WTC11 (cell line): ENCODE results near the gene SCAF11. TPM values are rescaled to one million over a fixed set of nuclear protein-coding genes. Genes with fewer than 3 reads are reported as not detected.
A peak's percentile ranks its signal among the peaks of the same experiment; 100 is the strongest.

Source experiments
- ATAC-seq: fragments of 200-7000 bp; cut with Tn5 transposase; 2 replicates; pipeline ENCODE4 v1.10.0; 2021; ENCODE audit warnings: mild to moderate bottlenecking, moderate library complexity
- CTCF ChIA-PET: fragments of 300-600 bp; sonication (Branson Sonifier 250); formaldehyde crosslinking; loops from one replicate; lab custom pipeline; 2021; ENCODE audit warnings: antibody characterized with exemption; lab: Charles Lee
- POLR2A ChIA-PET: fragments of 350-600 bp; sonication (Branson Sonifier 250); formaldehyde crosslinking; loops from one replicate; lab custom pipeline; 2021; ENCODE audit warnings: antibody characterized with exemption; lab: Charles Lee
- DNase-seq: peaks from one replicate; pipeline ENCODE4 v3.0.0; 2021; ENCODE audit warnings: low spot score
- H3K27ac Mint-ChIP-seq: 2 replicates; pipeline ENCODE4 v1.8.0; 2021; ENCODE audit warnings: mixed read lengths
- H3K27me3 Mint-ChIP-seq: 2 replicates; pipeline ENCODE4 v1.8.0; 2021; ENCODE audit warnings: low read depth, mild to moderate bottlenecking, moderate library complexity, mixed read lengths
- H3K36me3 Mint-ChIP-seq: 2 replicates; pipeline ENCODE4 v1.8.0; 2021; ENCODE audit warnings: mixed read lengths
- H3K4me1 Mint-ChIP-seq: 2 replicates; pipeline ENCODE4 v1.8.0; 2022; ENCODE audit warnings: mixed read lengths
- H3K4me3 Mint-ChIP-seq: 2 replicates; pipeline ENCODE4 v1.8.0; 2021; ENCODE audit warnings: mild to moderate bottlenecking, moderate library complexity, mixed read lengths
- H3K9me3 Mint-ChIP-seq: 2 replicates; pipeline ENCODE4 v1.8.0; 2021; ENCODE audit warnings: mixed read lengths
- ATF2 ChIP-seq: sonication (generic); formaldehyde crosslinking; IDR thresholded peaks from 2 replicates; pipeline ENCODE4 v1.8.1; 2022; ENCODE audit warnings: low read depth, missing genetic modification reagents, borderline replicate concordance
- CBFB ChIP-seq: sonication (generic); formaldehyde crosslinking; IDR thresholded peaks from 2 replicates; pipeline ENCODE4 v1.8.1; 2022; ENCODE audit warnings: mild to moderate bottlenecking, low read depth, missing genetic modification reagents
- CDX4 ChIP-seq: fragments of 250-450 bp; sonication (Bioruptor Pico); IDR thresholded peaks from 2 replicates; pipeline ENCODE4 v1.9.0; 2021; ENCODE audit warnings: moderate library complexity, mild to moderate bottlenecking, inconsistent platforms, borderline replicate concordance
- E2F1 ChIP-seq: sonication (generic); formaldehyde crosslinking; IDR thresholded peaks from 2 replicates; pipeline ENCODE4 v1.8.0; 2022; ENCODE audit warnings: mild to moderate bottlenecking, missing genetic modification reagents
- E2F4 ChIP-seq: sonication (generic); formaldehyde crosslinking; IDR thresholded peaks from 2 replicates; pipeline ENCODE4 v1.8.1; 2022; ENCODE audit warnings: low read depth, mild to moderate bottlenecking, moderate library complexity, missing genetic modification reagents, borderline replicate concordance
- EMX1 ChIP-seq: fragments of 250-450 bp; sonication (Bioruptor Pico); IDR thresholded peaks from 2 replicates; pipeline ENCODE4 v1.8.0; 2021; ENCODE audit warnings: mild to moderate bottlenecking
- FOXP1 ChIP-seq: sonication (generic); formaldehyde crosslinking; IDR thresholded peaks from 2 replicates; pipeline ENCODE4 v1.8.0; 2022; ENCODE audit warnings: missing genetic modification reagents, mild to moderate bottlenecking, moderate library complexity, borderline replicate concordance
- GTF2I ChIP-seq: fragments of 250-450 bp; sonication (Bioruptor Pico); conservative IDR thresholded peaks from 2 replicates; pipeline ENCODE4 v1.4.0; 2021; ENCODE audit warnings: mild to moderate bottlenecking
- IRF2 ChIP-seq: sonication (generic); formaldehyde crosslinking; IDR thresholded peaks from 2 replicates; pipeline ENCODE4 v1.8.0; 2022; ENCODE audit warnings: low read depth, missing genetic modification reagents, borderline replicate concordance
- KAT7 ChIP-seq: sonication (generic); formaldehyde crosslinking; IDR thresholded peaks from 2 replicates; pipeline ENCODE4 v1.8.1; 2023; ENCODE audit warnings: missing genetic modification reagents, mild to moderate bottlenecking, borderline replicate concordance
- NFATC4 ChIP-seq: fragments of 250-450 bp; sonication (Bioruptor Pico); IDR thresholded peaks from 2 replicates; pipeline ENCODE4 v1.9.0; 2021; ENCODE audit warnings: mild to moderate bottlenecking
- NR1H2 ChIP-seq: sonication (generic); formaldehyde crosslinking; IDR thresholded peaks from 2 replicates; pipeline ENCODE4 v1.9.0; 2021; ENCODE audit warnings: mild to moderate bottlenecking, moderate library complexity, missing genetic modification reagents
- NR2C2 ChIP-seq: sonication (generic); formaldehyde crosslinking; IDR thresholded peaks from 2 replicates; pipeline ENCODE4 v1.8.0; 2022; ENCODE audit warnings: mild to moderate bottlenecking, missing genetic modification reagents
- RELA ChIP-seq: sonication (generic); formaldehyde crosslinking; IDR thresholded peaks from 2 replicates; pipeline ENCODE4 v1.8.1; 2022; ENCODE audit warnings: missing genetic modification reagents, mild to moderate bottlenecking, borderline replicate concordance
- SP1 ChIP-seq: sonication (generic); formaldehyde crosslinking; conservative IDR thresholded peaks from 2 replicates; pipeline ENCODE4 v1.8.1; 2022; ENCODE audit warnings: missing genetic modification reagents
- STAT6 ChIP-seq: sonication (generic); formaldehyde crosslinking; conservative IDR thresholded peaks from 2 replicates; pipeline ENCODE4 v1.8.1; 2023; ENCODE audit warnings: mild to moderate bottlenecking, low read depth, missing genetic modification reagents, moderate library complexity
- ZBTB21 ChIP-seq: sonication (generic); formaldehyde crosslinking; IDR thresholded peaks from 2 replicates; pipeline ENCODE4 v1.8.1; 2023; ENCODE audit warnings: mild to moderate bottlenecking, missing genetic modification reagents, borderline replicate concordance
- ZNF281 ChIP-seq: sonication (generic); formaldehyde crosslinking; IDR thresholded peaks from 2 replicates; pipeline ENCODE4 v1.8.0; 2023; ENCODE audit warnings: mild to moderate bottlenecking, missing genetic modification reagents
- ZNF425 ChIP-seq: fragments of 250-450 bp; sonication (Bioruptor Pico); conservative IDR thresholded peaks from 2 replicates; pipeline ENCODE4 v1.9.0; 2021; ENCODE audit warnings: mild to moderate bottlenecking
- total RNA-seq: library from RNA; stranded (reverse); gene quantifications from 3 replicates; pipeline ENCODE4 v1.2.3, GENCODE V29; 2021

The SCAF11 gene
- total RNA-seq, 1 experiment from 2014 or later: 72.6 TPM

- TF ChIP-seq NR2C2 (CRISPR knock-in tag) (no peak), ZBTB21 (CRISPR knock-in tag) (no peak), ZNF425 (CRISPR knock-in tag) (no peak)
- CTCF ChIA-PET: no interaction called here
- no peak for ATAC-seq
- POLR2A ChIA-PET: no interaction called here
- H3K27ac Mint-ChIP-seq: no peak overlapping the region
- H3K9me3 Mint-ChIP-seq: peaks cover 3% of the 10 kb centered on the region; the same call in 1 of the 2 replicates
- peak overlapping the region; percentile 89 for H3K4me3 Mint-ChIP-seq
- peaks cover 36% of the 10 kb centered on the region for H3K4me1 Mint-ChIP-seq
- H3K27me3 Mint-ChIP-seq: peaks cover 7% of the 10 kb centered on the region
- no peak for DNase-seq
- H3K36me3 Mint-ChIP-seq: peaks cover 21% of the 10 kb centered on the region
Measured at GRCh38 chr12:45988264-45988663, 2.1 kb downstream of the SCAF11 start.

GRCh38 chr12:45987340-45987727 lies 3.0 kb downstream of the SCAF11 start:
- peak overlapping the region; percentile 89 for H3K4me3 Mint-ChIP-seq
- peaks cover 3% of the 10 kb centered on the region; the same call in 1 of the 2 replicates for H3K9me3 Mint-ChIP-seq
- TF ChIP-seq ZNF281 (CRISPR knock-in tag): no peak
- TF ChIP-seq EMX1 (CRISPR knock-in tag): no peak
- TF ChIP-seq RELA (CRISPR knock-in tag): no peak
- TF ChIP-seq E2F1: no peak
- no peak for TF ChIP-seq NR1H2 (CRISPR knock-in tag)
- no peak for TF ChIP-seq GTF2I (CRISPR knock-in tag)
- TF ChIP-seq CDX4 (CRISPR knock-in tag): no peak
- DNase-seq: no peak
- POLR2A ChIA-PET: no interaction called here
- H3K4me1 Mint-ChIP-seq: peaks cover 36% of the 10 kb centered on the region
- peak overlapping the region; percentile 55 for H3K27ac Mint-ChIP-seq
- no peak for ATAC-seq
- CTCF ChIA-PET: no interaction called here
- H3K36me3 Mint-ChIP-seq: peaks cover 21% of the 10 kb centered on the region
- H3K27me3 Mint-ChIP-seq: peaks cover 7% of the 10 kb centered on the region

GRCh38 chr12:45986641-45987339 lies 3.6 kb downstream of the SCAF11 start:
- peaks cover 21% of the 10 kb centered on the region for H3K36me3 Mint-ChIP-seq
- peaks cover 3% of the 10 kb centered on the region; the same call in 1 of the 2 replicates for H3K9me3 Mint-ChIP-seq
- ChIA-PET CTCF (no interaction called here), POLR2A (no interaction called here)
- H3K4me1 Mint-ChIP-seq: peaks cover 32% of the 10 kb centered on the region
- no peak for ATAC-seq
- H3K4me3 Mint-ChIP-seq: no peak overlapping the region
- no peak for DNase-seq
- peaks cover 6% of the 10 kb centered on the region for H3K27me3 Mint-ChIP-seq
- peak overlapping the region; percentile 43 for H3K27ac Mint-ChIP-seq
- TF ChIP-seq E2F4 (CRISPR knock-in tag): no peak
- no peak for TF ChIP-seq FOXP1
- TF ChIP-seq ATF2 (CRISPR knock-in tag): no peak
- no peak for TF ChIP-seq KAT7 (CRISPR knock-in tag)
- no peak for TF ChIP-seq IRF2 (CRISPR knock-in tag)
- TF ChIP-seq SP1 (CRISPR knock-in tag): no peak
- no peak for TF ChIP-seq CBFB (CRISPR knock-in tag)
- TF ChIP-seq NFATC4: no peak
- TF ChIP-seq STAT6 (CRISPR knock-in tag): no peak
